LNCAP (cell line): ENCODE measurements around the gene EPB41.

ENCODE experiments used
- TF ChIP-seq, protein P1 (sequence below): fragments of 450-650 bp; IDR thresholded peaks from 2 replicates; pipeline ENCODE4 v1.5.1; 2017; ENCODE audit warnings: mild to moderate bottlenecking

EPB41 gene

DNA sequence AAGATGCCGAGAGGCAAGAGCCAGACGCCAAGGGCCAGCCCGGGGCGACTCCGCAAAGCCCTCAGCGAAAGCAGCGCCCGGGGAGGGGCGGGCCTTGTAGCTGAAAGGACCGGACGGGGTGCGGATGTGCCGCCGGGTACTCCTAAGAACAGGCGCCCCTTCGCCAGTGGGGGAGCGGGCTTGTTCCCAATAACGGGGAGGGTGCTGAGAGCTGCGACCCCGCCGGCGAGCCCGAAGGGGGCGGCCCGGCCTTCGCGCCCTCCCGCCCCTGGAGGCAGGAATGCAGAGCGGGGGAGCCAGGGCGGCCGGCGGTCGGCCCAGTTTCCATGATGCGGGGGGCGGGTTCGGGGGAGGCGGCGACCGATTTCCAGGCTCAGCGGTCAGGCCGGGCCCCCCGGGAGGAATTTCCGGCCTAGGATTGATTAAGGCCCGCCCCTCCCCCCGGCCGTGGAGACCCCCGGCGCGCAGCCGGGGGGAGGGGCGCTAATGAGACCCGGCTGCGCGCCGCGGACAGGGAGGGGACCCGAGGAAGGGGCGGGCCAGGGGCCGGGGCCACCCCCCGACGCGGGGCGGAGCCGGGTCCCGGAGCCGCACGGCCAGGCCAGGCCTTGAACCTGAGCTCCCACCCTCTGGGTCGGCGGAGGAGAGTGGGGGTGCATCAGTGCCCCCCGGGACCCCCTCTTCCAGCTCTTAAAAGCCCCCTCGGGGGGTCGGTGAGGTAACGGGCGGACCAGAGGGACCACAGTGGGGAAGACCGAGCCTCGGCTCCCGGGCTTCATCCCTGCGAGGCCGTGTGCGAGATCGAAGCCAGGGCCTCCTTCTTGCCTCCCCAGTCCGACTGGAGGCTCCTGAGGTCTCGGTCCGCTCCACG is 210.2 kb downstream of the EPB41 start:
- TF ChIP-seq, protein P1, sequence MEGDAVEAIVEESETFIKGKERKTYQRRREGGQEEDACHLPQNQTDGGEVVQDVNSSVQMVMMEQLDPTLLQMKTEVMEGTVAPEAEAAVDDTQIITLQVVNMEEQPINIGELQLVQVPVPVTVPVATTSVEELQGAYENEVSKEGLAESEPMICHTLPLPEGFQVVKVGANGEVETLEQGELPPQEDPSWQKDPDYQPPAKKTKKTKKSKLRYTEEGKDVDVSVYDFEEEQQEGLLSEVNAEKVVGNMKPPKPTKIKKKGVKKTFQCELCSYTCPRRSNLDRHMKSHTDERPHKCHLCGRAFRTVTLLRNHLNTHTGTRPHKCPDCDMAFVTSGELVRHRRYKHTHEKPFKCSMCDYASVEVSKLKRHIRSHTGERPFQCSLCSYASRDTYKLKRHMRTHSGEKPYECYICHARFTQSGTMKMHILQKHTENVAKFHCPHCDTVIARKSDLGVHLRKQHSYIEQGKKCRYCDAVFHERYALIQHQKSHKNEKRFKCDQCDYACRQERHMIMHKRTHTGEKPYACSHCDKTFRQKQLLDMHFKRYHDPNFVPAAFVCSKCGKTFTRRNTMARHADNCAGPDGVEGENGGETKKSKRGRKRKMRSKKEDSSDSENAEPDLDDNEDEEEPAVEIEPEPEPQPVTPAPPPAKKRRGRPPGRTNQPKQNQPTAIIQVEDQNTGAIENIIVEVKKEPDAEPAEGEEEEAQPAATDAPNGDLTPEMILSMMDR, result no peak

DNA sequence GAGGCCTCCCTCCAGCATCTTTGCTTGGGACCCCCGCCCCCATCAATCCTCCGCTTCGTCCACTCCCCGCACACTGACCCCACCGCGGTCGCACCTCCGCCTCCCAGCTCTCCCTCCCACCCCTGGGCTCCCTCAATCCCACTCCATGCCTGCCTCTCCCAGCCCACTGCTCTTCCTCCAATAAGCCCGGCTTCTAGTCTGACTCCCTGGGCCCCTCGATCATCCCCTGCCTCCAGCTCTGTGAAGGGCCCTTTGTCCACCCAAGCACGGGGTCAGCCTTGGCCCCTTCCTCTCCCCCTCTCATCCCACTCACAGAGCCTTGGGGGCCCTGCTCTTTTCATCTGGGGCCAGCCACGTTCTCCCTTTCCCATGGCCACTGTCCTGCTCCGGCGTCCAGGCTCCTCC is 210.9 kb downstream of the EPB41 start:
- TF ChIP-seq, protein P1, result no peak

DNA sequence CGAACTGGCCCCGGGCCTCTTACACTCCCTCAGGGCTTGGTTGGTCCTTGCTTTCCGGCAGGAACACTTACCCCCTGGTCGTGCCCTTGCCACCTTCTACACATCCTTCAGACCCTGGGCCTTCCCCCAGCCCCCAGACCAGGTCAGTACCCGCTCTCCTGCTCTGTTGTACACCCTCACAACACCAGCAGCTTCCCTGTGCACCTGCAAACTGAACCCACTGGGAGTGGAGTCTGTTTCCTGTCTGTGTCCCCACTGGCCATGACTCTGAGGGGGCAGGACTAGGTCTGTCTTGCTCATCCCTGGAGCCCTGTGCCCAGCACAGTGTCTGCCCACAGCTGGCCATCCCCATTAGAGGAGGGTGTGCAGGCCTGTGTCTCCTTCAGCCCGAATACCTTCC is 211.4 kb downstream of the EPB41 start:
- TF ChIP-seq, protein P1, result no peak

DNA sequence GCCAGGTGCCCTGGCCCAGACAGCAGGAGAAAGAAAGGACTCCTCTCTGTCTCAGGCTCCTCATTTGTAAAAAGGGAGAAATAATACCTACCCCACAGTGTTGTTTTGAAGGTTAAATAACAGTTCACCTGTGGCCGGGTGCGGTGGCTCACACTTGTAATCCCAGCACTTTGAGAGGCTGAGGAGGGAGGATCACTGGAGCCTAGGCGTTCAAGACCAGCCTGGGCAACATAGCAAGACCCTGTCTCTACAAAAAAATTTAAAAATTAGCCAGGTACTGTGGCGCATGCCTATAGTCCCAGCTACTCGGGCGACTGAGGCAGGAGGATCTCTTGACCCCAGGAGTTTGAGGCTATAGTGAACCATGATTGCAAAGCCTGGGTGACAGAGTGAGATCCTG is 211.8 kb downstream of the EPB41 start:
- TF ChIP-seq, protein P1, result no peak

DNA sequence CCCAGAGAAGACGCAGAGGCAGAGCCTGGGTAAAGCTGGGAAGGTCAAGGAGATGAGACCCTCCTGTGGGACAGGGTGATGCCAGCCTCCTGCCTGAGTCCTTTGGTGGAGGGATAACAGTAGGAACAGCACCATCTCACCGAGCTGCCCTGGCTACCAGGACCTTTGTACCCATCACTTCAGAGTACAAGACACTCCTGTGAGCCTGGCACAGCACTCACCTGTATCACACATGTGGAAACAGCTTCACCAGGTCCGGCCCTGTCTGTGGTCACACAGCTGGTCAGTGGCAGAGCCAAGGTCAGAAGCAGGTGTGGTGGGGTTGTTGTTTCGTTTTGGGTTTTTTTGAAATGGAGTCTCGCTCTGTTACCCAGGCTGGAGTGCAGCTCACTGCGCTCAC is 214.4 kb downstream of the EPB41 start:
- TF ChIP-seq, protein P1, result no peak

DNA sequence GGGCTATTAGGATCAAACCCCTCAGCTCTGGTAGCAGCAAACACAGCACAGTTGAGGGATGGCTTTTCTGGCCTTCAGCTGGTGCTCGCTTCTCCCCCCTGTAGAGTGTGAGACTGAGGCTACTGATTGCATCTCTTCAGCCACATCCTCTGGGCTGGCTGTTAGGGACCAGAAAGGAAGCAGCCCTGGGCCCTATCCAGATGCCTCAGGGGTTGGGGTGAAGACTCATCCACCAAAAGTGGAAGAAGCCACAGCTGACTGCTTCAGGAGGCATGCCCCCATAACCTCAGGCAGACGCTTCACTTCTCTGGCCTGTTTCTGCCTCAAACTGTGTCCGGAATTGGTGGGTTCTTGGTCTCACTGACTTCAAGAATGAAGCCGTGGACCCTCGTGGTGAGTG is 215.5 kb downstream of the EPB41 start:
- TF ChIP-seq, protein P1, result no peak

DNA sequence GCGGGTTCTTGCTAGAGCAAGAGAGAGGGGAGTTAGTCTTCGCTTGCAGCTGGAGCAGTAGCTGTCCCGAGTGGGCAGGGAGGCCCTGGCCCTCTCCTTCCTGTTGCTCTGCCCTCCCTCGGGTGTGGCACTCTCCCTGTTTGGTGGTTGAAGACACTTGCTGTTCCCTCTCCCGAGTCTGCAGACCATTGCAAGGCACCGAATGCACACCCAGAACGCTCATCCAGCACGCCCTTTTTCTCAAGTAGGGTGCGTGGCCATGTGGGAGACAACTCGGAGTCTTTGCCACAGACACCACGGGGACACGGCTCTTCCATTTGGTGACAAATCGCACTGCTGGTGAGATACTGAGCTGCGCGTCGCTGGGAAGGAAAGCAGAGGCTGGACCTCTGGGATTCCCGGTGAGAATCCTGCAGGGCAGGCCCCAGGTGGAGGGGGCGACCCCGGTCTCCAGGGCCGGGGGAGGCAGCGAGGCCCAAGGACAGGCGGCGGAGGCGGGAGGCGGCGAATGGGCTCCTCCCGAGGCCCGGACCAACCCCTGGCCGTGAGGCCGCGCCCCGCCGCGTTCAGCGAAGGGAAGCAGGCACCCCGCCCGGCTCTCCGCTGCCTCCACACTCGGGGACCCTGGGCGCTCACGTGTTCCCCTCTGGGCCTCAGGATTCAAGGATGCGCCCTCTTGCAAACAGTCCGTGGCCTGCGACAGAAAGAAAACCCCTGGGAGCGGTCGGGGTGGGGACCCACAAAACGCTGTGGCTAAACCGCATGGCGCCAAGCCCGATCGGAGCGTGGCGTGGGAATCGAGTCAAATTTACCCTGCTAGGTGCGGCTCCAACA is 219.7 kb downstream of the EPB41 start:
- TF ChIP-seq, protein P1, result no peak
